Ascending aorta (tissue), 2 donors: Measurements from ENCODE around the gene APBB2. TPM values are rescaled to one million over a fixed set of nuclear protein-coding genes. Genes with fewer than 3 reads are reported as not detected.

ENCODE experiments used
- DNase-seq, 2 donors: peaks; one replicate each; pipeline ENCODE4 v3.0.0-alpha.2; 2019; ENCODE audit warnings: low spot score in 2 of 2
- H3K27ac ChIP-seq, 2 donors: fragments of 200-600 bp; sonication (generic); one replicate each; pipeline ENCODE4 v1.5.1; 2016 to 2017; ENCODE audit warnings: mild to moderate bottlenecking in 1 of 2
- H3K27me3 ChIP-seq: fragments of 200-600 bp; sonication (generic); one replicate; pipeline ENCODE4 v1.5.1; 2017
- H3K36me3 ChIP-seq, 2 donors: fragments of 200-600 bp; sonication (generic); one replicate each; pipeline ENCODE4 v1.5.1; 2016
- H3K4me1 ChIP-seq, 2 donors: fragments of 200-600 bp; sonication (generic); one replicate each; pipeline ENCODE4 v1.5.1; 2016 to 2017; ENCODE audit warnings: mild to moderate bottlenecking in 1 of 2
- H3K4me3 ChIP-seq, 2 donors: fragments of 200-600 bp; sonication (generic); one replicate each; pipeline ENCODE4 v1.5.1; 2016 to 2017; ENCODE audit warnings: mild to moderate bottlenecking in 1 of 2
- H3K9me3 ChIP-seq, 2 donors: fragments of 200-600 bp; sonication (generic); one replicate each; pipeline ENCODE4 v1.5.1; 2016
- CTCF ChIP-seq, 3 experiments: fragments of 200-600 bp in 2 of 3; fragments of 450-650 bp in 1 of 3; sonication (generic) in 2 of 3; IDR thresholded peaks; one replicate each; pipeline ENCODE4 v1.5.1; 2016 to 2019; ENCODE audit warnings: antibody characterized with exemption in 3 of 3, mild to moderate bottlenecking in 1 of 3, moderate library complexity in 1 of 3
- intact Hi-C: fragments of 100-400 bp; cut with DNase I; formaldehyde crosslinking; loops from one replicate; pipeline ENCODE4 v1.15.1; 2023
- total RNA-seq: library from RNA; depleted of rRNA; stranded (reverse); fragments of >200 nt; gene quantifications from one replicate; pipeline ENCODE4 v1.1.0, GENCODE V29; 2016

Gene APBB2
- total RNA-seq, result 51.4 TPM

DNA sequence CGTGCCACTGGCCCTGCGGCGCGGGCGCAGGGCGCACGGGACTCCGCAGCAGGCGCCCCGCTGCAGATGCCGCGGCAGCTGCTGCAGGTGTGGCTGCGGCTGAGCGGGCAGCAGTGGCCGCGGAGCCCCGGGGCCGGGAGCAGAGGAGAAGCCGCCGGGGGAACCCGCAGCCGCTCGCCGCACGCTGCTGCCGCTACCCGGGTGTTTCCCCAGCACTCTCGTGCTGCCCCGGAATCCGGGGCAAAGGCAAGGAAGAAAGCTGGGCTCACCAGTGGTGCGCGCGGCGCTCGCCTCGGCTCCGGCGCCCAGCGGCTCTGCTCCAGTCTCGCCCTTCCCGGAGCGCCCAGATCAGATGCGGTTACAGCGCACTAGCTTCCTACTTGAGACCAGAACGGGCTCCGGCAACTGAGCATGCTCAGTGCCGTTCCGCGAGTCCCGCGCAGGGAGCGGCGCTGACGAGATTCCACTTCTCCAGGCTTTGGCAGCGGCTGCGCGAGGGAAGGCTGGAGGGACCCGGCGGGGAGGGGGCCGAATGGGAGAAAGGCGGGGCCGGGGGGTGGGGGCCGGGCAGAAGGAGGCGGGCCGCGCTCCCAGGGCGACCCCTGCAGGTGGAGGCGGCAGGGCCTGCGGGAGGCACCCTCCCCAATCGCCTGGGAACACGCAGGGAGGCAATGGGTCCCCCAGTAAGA is at the start of gene APBB2:
APBB2 (minus strand) TSS at position 407 of the 689 bp plus-strand sequence. CDS start 181,288 bp downstream, outside the sequence.
- intact Hi-C loops, result loop anchor here (1.0 to 10.0 kb wide), 6 partner anchors 93 to 479 kb away; no protein-coding TSS in a partner anchor

GRCh38 chr4:41262198-41262597 is 47.9 kb upstream of the APBB2 start:
- peaks cover 2 to 5% of the 10 kb centered on the region in 2 donors for H3K4me1 ChIP-seq
- intact Hi-C loops, result no loop called here
- TF ChIP-seq CTCF (IDR thresholded peaks at IDR 0.05), result no peak

More for the DNA sequence above, at the start of gene APBB2:
- Histone ChIP-seq H3K4me1 (peaks cover 7 to 16% of the 10 kb centered on the region in 2 donors), H3K4me3 (peak within 1 kb of the TSS; percentile 88 to 92), H3K27ac (peak within 1 kb of the TSS; percentile 87 to 91), H3K27me3 (no peaks in the 10 kb centered on the region), H3K36me3 (no peaks in the 10 kb centered on the region), H3K9me3 (no peaks in the 10 kb centered on the region)
- TF ChIP-seq CTCF (IDR thresholded peaks at IDR 0.05), result peak; percentile 63 to 92 (median 88)
- peak; percentile 69 to 97 for DNase-seq

DNA sequence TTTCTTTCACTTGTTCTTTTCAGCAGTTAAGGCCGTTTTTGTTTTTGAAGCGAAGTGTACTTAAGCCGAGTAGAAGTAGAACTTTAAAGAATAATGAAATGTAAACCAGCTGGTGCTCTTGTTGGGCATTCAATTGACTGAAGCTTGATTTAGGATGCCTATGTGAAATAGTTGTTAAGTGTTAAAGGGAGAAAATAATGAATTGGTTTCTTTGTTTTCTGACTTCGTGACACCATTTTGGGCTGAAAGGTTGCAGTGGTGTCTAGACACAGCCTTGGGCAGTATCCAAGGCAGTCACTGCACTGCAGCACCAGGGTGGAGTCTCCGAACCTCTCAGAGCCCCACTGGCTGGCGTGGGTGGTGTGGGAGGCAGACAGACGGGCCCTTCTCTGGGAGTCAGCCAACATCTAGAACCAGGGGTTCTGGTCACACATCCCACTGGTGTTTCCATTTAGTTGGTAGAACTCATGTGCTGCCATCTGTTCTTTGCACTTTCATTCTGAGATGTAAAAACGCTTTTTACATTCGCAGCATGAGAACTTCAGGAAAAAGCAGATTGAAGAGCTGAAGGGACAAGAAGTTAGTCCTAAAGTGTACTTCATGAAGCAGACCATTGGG is 45.9 kb upstream of the APBB2 start:
- H3K27me3 ChIP-seq, result no peaks in the 10 kb centered on the region
- intact Hi-C loops, result no loop called here
- no peak overlapping the region for H3K27ac ChIP-seq

More at GRCh38 chr4:41262198-41262597, 47.9 kb upstream of the APBB2 start:
- Histone ChIP-seq H3K27me3 (no peaks in the 10 kb centered on the region), H3K36me3 (no peaks in the 10 kb centered on the region), H3K4me3 (no peak overlapping the region), H3K9me3 (no peaks in the 10 kb centered on the region), H3K27ac (no peak overlapping the region)
- no peak for DNase-seq

GRCh38 chr4:41258783-41259182 is 44.4 kb upstream of the APBB2 start:
- peak in 2 of 3 experiments; percentile 41 to 56 for TF ChIP-seq CTCF (IDR thresholded peaks at IDR 0.05)
- no peaks in the 10 kb centered on the region for H3K36me3 ChIP-seq
- H3K27me3 ChIP-seq, result no peaks in the 10 kb centered on the region
- no peak for DNase-seq
- peaks cover 8 to 9% of the 10 kb centered on the region in 2 donors for H3K4me1 ChIP-seq
- no peak overlapping the region for H3K27ac ChIP-seq
- intact Hi-C loops, result loop anchor here (5.0 kb wide), 1 partner anchor 624 kb away; no protein-coding TSS in a partner anchor
- no peak overlapping the region for H3K4me3 ChIP-seq
- H3K9me3 ChIP-seq, result no peaks in the 10 kb centered on the region

More for the DNA sequence above, 45.9 kb upstream of the APBB2 start:
- TF ChIP-seq CTCF (IDR thresholded peaks at IDR 0.05), result no peak
- Histone ChIP-seq H3K4me3 (no peak overlapping the region), H3K4me1 (peaks cover 8 to 9% of the 10 kb centered on the region in 2 donors), H3K9me3 (no peaks in the 10 kb centered on the region), H3K36me3 (no peaks in the 10 kb centered on the region)
- no peak for DNase-seq

GRCh38 chr4:41257906-41258305 is 43.6 kb upstream of the APBB2 start:
- intact Hi-C loops, result loop anchor here (5.0 kb wide), 1 partner anchor 624 kb away; no protein-coding TSS in a partner anchor
- Histone ChIP-seq H3K4me3 (peak overlapping the region; percentile 56 to 74), H3K4me1 (peaks cover 8 to 9% of the 10 kb centered on the region in 2 donors), H3K27me3 (no peaks in the 10 kb centered on the region), H3K9me3 (no peaks in the 10 kb centered on the region), H3K27ac (no peak overlapping the region), H3K36me3 (no peaks in the 10 kb centered on the region)
- no peak for TF ChIP-seq CTCF (IDR thresholded peaks at IDR 0.05)
- DNase-seq, result no peak
